H1 (cell line): ENCODE measurements around the gene TMED4. TPM values are rescaled to one million over a fixed set of nuclear protein-coding genes. Genes with fewer than 3 reads are reported as not detected.

Source experiments
- CTCF ChIA-PET: fragments of 300-600 bp; sonication (Branson Sonifier 250); formaldehyde crosslinking; loops from one replicate; lab custom pipeline; 2021; ENCODE audit not compliant: partially characterized antibody; lab: Charles Lee
- POLR2A ChIA-PET: fragments of 300-600 bp; sonication (Branson Sonifier 250); formaldehyde crosslinking; loops from one replicate; lab custom pipeline; 2021; ENCODE audit warnings: inconsistent platforms; ENCODE audit not compliant: partially characterized antibody; lab: Charles Lee
- DNase-seq, 2 experiments: peaks; one replicate each; pipeline versions ENCODE4 v3.0.0 to v3.0.0-alpha.2; 2010 to 2022; ENCODE audit warnings: low spot score in 2 of 2, low read depth in 1 of 2, mixed read lengths in 1 of 2
- FAIRE-seq: peaks from 2 replicates; lab custom pipeline; 2011; peaks lifted over from hg19 to GRCh38; lab: Jason Lieb, UNC
- H2AFZ ChIP-seq: 2 replicates; pipeline ENCODE4 v1.8.1; 2012; ENCODE audit warnings: low read length, inconsistent platforms
- H2AK5ac ChIP-seq: 2 replicates; pipeline ENCODE4 v1.6.1; 2013; ENCODE audit warnings: low read depth, low read length
- H2BK120ac ChIP-seq: replicated peaks from 2 replicates; pipeline ENCODE3; 2013; ENCODE audit warnings: low read depth, low read length, inconsistent platforms
- H2BK12ac ChIP-seq: 2 replicates; pipeline ENCODE4 v1.6.1; 2013; ENCODE audit warnings: low read depth, low read length
- H2BK15ac ChIP-seq: 2 replicates; pipeline ENCODE4 v1.6.1; 2013; ENCODE audit warnings: low read length
- H2BK20ac ChIP-seq: 2 replicates; pipeline ENCODE4 v1.6.1; 2013; ENCODE audit warnings: low read length
- H2BK5ac ChIP-seq: 2 replicates; pipeline ENCODE4 v1.6.1; 2013; ENCODE audit warnings: low read depth, low read length
- H3K14ac ChIP-seq: 2 replicates; pipeline ENCODE4 v1.6.1; 2013; ENCODE audit warnings: inconsistent platforms; ENCODE audit not compliant: insufficient read length
- H3K18ac ChIP-seq: 2 replicates; pipeline ENCODE4 v1.6.1; 2013; ENCODE audit warnings: low read length; ENCODE audit errors: extremely low read depth
- H3K23ac ChIP-seq: 2 replicates; pipeline ENCODE4 v1.6.1; 2013; ENCODE audit warnings: inconsistent platforms; ENCODE audit not compliant: insufficient read length
- H3K23me2 ChIP-seq: 2 replicates; pipeline ENCODE4 v1.6.1; 2013; ENCODE audit warnings: low read depth, low read length
- H3K27ac ChIP-seq: 2 replicates; pipeline ENCODE4 v1.6.1; 2011; ENCODE audit warnings: low read depth, low read length, inconsistent platforms
- H3K27me3 ChIP-seq, 4 experiments: replicated peaks in 1 of 4; 1 replicate in 1 of 4; 2 replicates in 3 of 4; pipeline versions ENCODE4 v1.6.1 to v1.8.1; 2011 to 2013; ENCODE audit warnings: low read length in 3 of 4, mild to moderate bottlenecking in 3 of 4, inconsistent platforms in 2 of 4, mixed read lengths in 2 of 4, moderate library complexity in 1 of 4; ENCODE audit not compliant: control insufficient read depth in 3 of 4, insufficient read depth in 3 of 4; ENCODE audit errors: extremely low read depth in 1 of 4
- H3K36me3 ChIP-seq, 4 experiments: 2 replicates each; pipeline versions ENCODE4 v1.6.1 to v1.8.1; 2011 to 2013; ENCODE audit warnings: mild to moderate bottlenecking in 4 of 4, low read length in 3 of 4, moderate library complexity in 2 of 4, control low read depth in 1 of 4, inconsistent platforms in 1 of 4; ENCODE audit not compliant: insufficient read depth in 4 of 4, control insufficient read depth in 2 of 4
- H3K4ac ChIP-seq: replicated peaks from 2 replicates; pipeline ENCODE3; 2013; ENCODE audit warnings: low read length, low read depth, mixed read lengths, inconsistent platforms; ENCODE audit not compliant: insufficient read length
- H3K4me1 ChIP-seq, 4 experiments: replicated peaks in 1 of 4; 1 replicate in 1 of 4; 2 replicates in 3 of 4; pipeline versions ENCODE4 v1.6.1 to v1.8.1; 2011 to 2013; ENCODE audit warnings: low read length in 3 of 4, inconsistent platforms in 2 of 4, mixed read lengths in 1 of 4; ENCODE audit not compliant: insufficient read depth in 4 of 4, control insufficient read depth in 3 of 4
- H3K4me2 ChIP-seq, 2 experiments: 2 replicates each; pipeline versions ENCODE4 v1.6.1 to v1.8.1; 2011 to 2013; ENCODE audit warnings: low read depth in 2 of 2, low read length in 2 of 2, control low read depth in 1 of 2, inconsistent platforms in 1 of 2, mild to moderate bottlenecking in 1 of 2; ENCODE audit not compliant: insufficient read depth in 1 of 2
- H3K4me3 ChIP-seq, 4 experiments: fragments of 200-600, 300-600 bp in 1 of 4; sonication (generic), shearing (Covaris generic), sonication (Bioruptor Twin) in 1 of 4; 2 replicates each; pipeline versions ENCODE4 v1.5.1 to v1.8.1; 2011 to 2016; ENCODE audit warnings: low read length in 4 of 4, low read depth in 3 of 4, control low read depth in 2 of 4, inconsistent platforms in 2 of 4, mild to moderate bottlenecking in 2 of 4, mixed read lengths in 1 of 4, moderate library complexity in 1 of 4; ENCODE audit not compliant: insufficient read depth in 2 of 4; ENCODE audit errors: extremely low read depth in 1 of 4
- H3K56ac ChIP-seq: replicated peaks from 2 replicates; pipeline ENCODE3; 2013; ENCODE audit warnings: low read depth, mild to moderate bottlenecking, mixed read lengths, low read length, inconsistent platforms; ENCODE audit not compliant: insufficient read length
- H3K79me1 ChIP-seq: 2 replicates; pipeline ENCODE4 v1.6.1; 2013; ENCODE audit warnings: low read depth, low read length, control low read depth
- H3K79me2 ChIP-seq, 2 experiments: 2 replicates each; pipeline versions ENCODE4 v1.6.1 to v1.8.1; 2012 to 2013; ENCODE audit warnings: low read length in 2 of 2, mild to moderate bottlenecking in 2 of 2, inconsistent platforms in 1 of 2; ENCODE audit not compliant: insufficient read depth in 2 of 2, control insufficient read depth in 1 of 2
- H3K9ac ChIP-seq, 4 experiments: replicated peaks in 1 of 4; 1 replicate in 1 of 4; 2 replicates in 3 of 4; pipeline versions ENCODE4 v1.6.1 to v1.8.1; 2011 to 2013; ENCODE audit warnings: low read depth in 3 of 4, low read length in 3 of 4, control low read depth in 2 of 4, mild to moderate bottlenecking in 2 of 4, moderate library complexity in 2 of 4, inconsistent platforms in 1 of 4; ENCODE audit errors: extremely low read depth in 1 of 4
- H3K9me3 ChIP-seq, 2 experiments: 2 replicates each; pipeline versions ENCODE4 v1.6.1 to v1.8.1; 2012 to 2013; ENCODE audit warnings: mild to moderate bottlenecking in 2 of 2, moderate library complexity in 2 of 2, control low read depth in 1 of 2, inconsistent platforms in 1 of 2, low read depth in 1 of 2, low read length in 1 of 2, mixed read lengths in 1 of 2; ENCODE audit not compliant: insufficient read depth in 2 of 2
- H4K20me1 ChIP-seq, 2 experiments: replicated peaks in 1 of 2; 2 replicates each; pipeline versions ENCODE3 to v1.8.1; 2011 to 2013; ENCODE audit warnings: inconsistent platforms in 2 of 2, low read length in 2 of 2, mild to moderate bottlenecking in 1 of 2; ENCODE audit not compliant: insufficient read depth in 2 of 2, control insufficient read depth in 1 of 2
- H4K5ac ChIP-seq: 2 replicates; pipeline ENCODE4 v1.6.1; 2013; ENCODE audit warnings: low read length, low read depth, mixed read lengths, inconsistent platforms; ENCODE audit not compliant: insufficient read length
- H4K8ac ChIP-seq: 2 replicates; pipeline ENCODE4 v1.8.0; 2013; ENCODE audit warnings: mild to moderate bottlenecking, moderate library complexity, low read length, inconsistent platforms; ENCODE audit not compliant: insufficient read depth; ENCODE audit errors: extremely low read depth
- H4K91ac ChIP-seq: replicated peaks from 2 replicates; pipeline ENCODE3; 2013; ENCODE audit warnings: low read length, mixed read lengths, inconsistent platforms; ENCODE audit not compliant: insufficient read length
- ASH2L ChIP-seq: fragments of 200-600, 300-600 bp; sonication (generic); IDR thresholded peaks from one replicate; pipeline ENCODE4 v1.7.1; 2017; ENCODE audit warnings: low read length
- CBX8 ChIP-seq: fragments of 300-800, 300-1000 bp; sonication (generic); IDR thresholded peaks from 2 replicates; pipeline ENCODE4 v1.7.1; 2016; ENCODE audit warnings: low read depth, low read length, borderline replicate concordance
- CEBPB ChIP-seq: IDR thresholded peaks from 2 replicates; pipeline ENCODE4 v1.6.1; 2012; ENCODE audit warnings: low read depth, low read length
- GABPA ChIP-seq: IDR thresholded peaks from 2 replicates; pipeline ENCODE4 v1.6.1; 2011; ENCODE audit warnings: mild to moderate bottlenecking, low read length, moderate library complexity, borderline replicate concordance; ENCODE audit not compliant: insufficient read depth
- HDAC6 ChIP-seq: IDR thresholded peaks from one replicate; pipeline ENCODE4 v1.7.1; 2012; ENCODE audit warnings: low read depth, mild to moderate bottlenecking, inconsistent platforms, low read length, moderate library complexity
- KDM1A ChIP-seq: fragments of 200-600, 300-600 bp; sonication (generic); IDR thresholded peaks from 2 replicates; pipeline ENCODE4 v1.7.1; 2016; ENCODE audit warnings: mild to moderate bottlenecking, low read length, borderline replicate concordance
- KDM4A ChIP-seq: IDR thresholded peaks from one replicate; pipeline ENCODE4 v1.7.1; 2012; ENCODE audit warnings: low read depth, mild to moderate bottlenecking, moderate library complexity, low read length, inconsistent platforms; ENCODE audit not compliant: severe bottlenecking
- NANOG ChIP-seq: IDR thresholded peaks from 2 replicates; pipeline ENCODE4 v1.6.1; 2011; ENCODE audit warnings: low read length, low read depth, mild to moderate bottlenecking, inconsistent platforms; ENCODE audit not compliant: insufficient read depth, poor library complexity, severe bottlenecking
- PHF8 ChIP-seq: fragments of 200-600 bp; sonication (generic); conservative IDR thresholded peaks from 2 replicates; pipeline ENCODE4 v1.7.1; 2012; ENCODE audit warnings: low read depth, mild to moderate bottlenecking, inconsistent platforms, low read length, moderate library complexity
- SAP30 ChIP-seq: fragments of 300-600 bp; sonication (generic); IDR thresholded peaks from 2 replicates; pipeline ENCODE4 v1.7.1; 2012; ENCODE audit warnings: low read length, moderate library complexity, mild to moderate bottlenecking, inconsistent platforms; ENCODE audit not compliant: insufficient read depth, insufficient replicate concordance
- SIRT6 ChIP-seq: IDR thresholded peaks from one replicate; pipeline ENCODE4 v1.7.1; 2012; ENCODE audit warnings: low read length, inconsistent platforms
- SP1 ChIP-seq: IDR thresholded peaks from 2 replicates; pipeline ENCODE4 v1.6.1; 2011; ENCODE audit warnings: low read depth, low read length
- YY1 ChIP-seq: IDR thresholded peaks from 2 replicates; pipeline ENCODE4 v1.6.1; 2011; ENCODE audit warnings: low read depth, mild to moderate bottlenecking, low read length
- WGBS, 2 experiments: shearing (Covaris generic) in 1 of 2; methylation state at CpG; one replicate each; pipeline versions ENCODE4 v1.1.6 to v1.1.7; 2013 to 2015; ENCODE audit warnings: low lambda C conversion rate in 2 of 2, mixed read lengths in 2 of 2, inconsistent platforms in 1 of 2, low coverage in 1 of 2, missing lambda C conversion rate in 1 of 2; ENCODE audit not compliant: insufficient replicate concordance in 2 of 2, insufficient coverage in 1 of 2, insufficient read length in 1 of 2; ENCODE audit errors: extremely low coverage in 1 of 2, missing lambda C conversion rate in 1 of 2; 5-methylcytosine and 5-hydroxymethylcytosine counted together
- polyA plus RNA-seq, 7 experiments: library from polyadenylated mRNA; depleted of rRNA in 3 of 7; stranded (reverse) in 5 of 7; unstranded in 2 of 7; fragments of >200 nt in 5 of 7; fragments of 200-250 nt in 2 of 7; gene quantifications; 1 replicate in 5 of 7; 2 replicates in 1 of 7; 4 replicates in 1 of 7; pipeline versions ENCODE4 v1.2.1 to v1.2.3, GENCODE V29; 2011 to 2013; ENCODE audit warnings: missing spikeins in 2 of 7, mixed read lengths in 2 of 7
- total RNA-seq: library from RNA; stranded (reverse); fragmentation: NEBNext Ultra II Directional; extraction: Animal tissue kit (Norgen Biotek cat#: 25700); gene quantifications from 2 replicates; pipeline ENCODE4 v1.2.1, GENCODE V29; 2021

TMED4 gene
- total and polyA plus RNA-seq, 2 of the 8 experiments (the other 6 are each of a cell fraction or from before 2014, with no cell fraction given): 44.9 to 76.7 TPM

- Histone ChIP-seq H3K27ac (no peak overlapping the region), H4K8ac (no peak overlapping the region), H3K14ac (no peak overlapping the region), H2AFZ (no peak overlapping the region), H3K36me3 (no peaks in the 10 kb centered on the region), H2BK20ac (no peak overlapping the region), H3K23me2 (no peaks in the 10 kb centered on the region), H2BK5ac (no peak overlapping the region), H3K23ac (no peak overlapping the region), H4K5ac (no peak overlapping the region), H3K18ac (no peak overlapping the region), H3K4me3 (no peak overlapping the region), H3K4ac (no peak overlapping the region), H3K4me1 (no peaks in the 10 kb centered on the region), H3K79me2 (no peaks in the 10 kb centered on the region), H3K4me2 (no peak overlapping the region), H3K9me3 (no peaks in the 10 kb centered on the region), H3K56ac (no peak overlapping the region), H4K20me1 (no peaks in the 10 kb centered on the region), H2AK5ac (no peak overlapping the region), H4K91ac (no peak overlapping the region), H2BK120ac (no peak overlapping the region), H2BK12ac (no peak overlapping the region), H3K79me1 (no peaks in the 10 kb centered on the region), H2BK15ac (no peak overlapping the region), H3K9ac (no peak overlapping the region), H3K27me3 (no peaks in the 10 kb centered on the region)
- 92% methylated on average over 17 of the region's 17 CpGs; no CpG with 5 or more reads in 1 of the 2 experiments for WGBS, 2 experiments
- FAIRE-seq (no peak), DNase-seq (no peak)
- POLR2A ChIA-PET: interaction anchor here (1.2 to 1.4 kb wide), 2 partner anchors 21 to 23 kb away, joined by 3 to 4 read pairs; no protein-coding TSS in a partner anchor
- CTCF ChIA-PET: interaction anchor here (1.0 to 10.0 kb wide), 2 partner anchors 26 to 27 kb away, joined by 4 to 98 read pairs; no protein-coding TSS in a partner anchor
- TF ChIP-seq HDAC6: no peak
- TF ChIP-seq NANOG: no peak
- TF ChIP-seq GABPA: no peak
- TF ChIP-seq CBX8: no peak
- no peak for TF ChIP-seq SIRT6
- TF ChIP-seq SP1: no peak
- no peak for TF ChIP-seq YY1
- TF ChIP-seq ASH2L: no peak
- TF ChIP-seq KDM4A: no peak
- no peak for TF ChIP-seq SAP30
- TF ChIP-seq PHF8: no peak
- TF ChIP-seq KDM1A: no peak
- no peak for TF ChIP-seq CEBPB
These were observed 43.8 kb downstream of the TMED4 start for GRCh38 chr7:44538093-44538797.
